Spleen (tissue), 7 donors: ENCODE data around the gene CDKN1B.

Experiments used
- CTCF ChIP-seq, 11 experiments: fragments of 200-600 bp in 7 of 11; fragments of 450-650 bp in 4 of 11; sonication (generic) in 4 of 11; IDR thresholded peaks in 8 of 11; conservative IDR thresholded peaks in 3 of 11; 1 replicate in 7 of 11; 2 replicates in 4 of 11; pipeline versions ENCODE4 v1.4.0 to v1.8.0; 2016 to 2021; ENCODE audit warnings: antibody characterized with exemption in 11 of 11, inconsistent platforms in 4 of 11, mild to moderate bottlenecking in 1 of 11
- POLR2A ChIP-seq, 3 donors: fragments of 450-650 bp; IDR thresholded peaks; one replicate each; pipeline ENCODE4 v1.5.1; 2017; ENCODE audit warnings: antibody characterized with exemption in 3 of 3, mild to moderate bottlenecking in 1 of 3
- donor health status: DM: no; HTN: no; CAD: no; lungs with moderate emphysema.
- donor health status: DM: no; HTN: no; CAD: no.
- donor health status: DM: no; HTN: no; CAD: no.

GRCh38 chr12:12683136-12683697 is 34.0 kb upstream of the CDKN1B start:
- TF ChIP-seq POLR2A (IDR thresholded peaks at IDR 0.05) (no peak), CTCF (IDR thresholded peaks at IDR 0.05 in 8 of 11, conservative IDR thresholded peaks at IDR 0.05 in 3 of 11) (no peak)
